Kidney epithelial cell (primary cell): ENCODE data around the gene ARHGAP21. TPM values are rescaled to one million over a fixed set of nuclear protein-coding genes. Genes with fewer than 3 reads are reported as not detected.

Source experiments
- DNase-seq: peaks from one replicate; pipeline ENCODE4 v3.0.0-alpha.2; 2010; ENCODE audit warnings: low read depth
- H3K27me3 ChIP-seq: 2 replicates; pipeline ENCODE4 v1.6.0; 2011; ENCODE audit warnings: low read length; ENCODE audit not compliant: control insufficient read depth, insufficient read depth
- H3K36me3 ChIP-seq: 2 replicates; pipeline ENCODE4 v1.5.1; 2011; ENCODE audit warnings: low read length; ENCODE audit not compliant: control insufficient read depth, insufficient read depth
- H3K4me3 ChIP-seq: 2 replicates; pipeline ENCODE4 v1.5.1; 2011; ENCODE audit warnings: low read depth, mild to moderate bottlenecking, control low read depth, low read length
- CTCF ChIP-seq: IDR thresholded peaks from 2 replicates; pipeline ENCODE4 v1.5.1; 2011; ENCODE audit warnings: mild to moderate bottlenecking, moderate library complexity, low read length, control low read depth, inconsistent platforms; ENCODE audit not compliant: insufficient read depth, poor library complexity, severe bottlenecking
- total RNA-seq: library from RNA; depleted of rRNA; stranded (reverse); fragments of >200 nt; gene quantifications from 2 replicates; pipeline ENCODE4 v1.2.3, GENCODE V29; 2015

Gene ARHGAP21
- total RNA-seq, 1 donor from 2014 or later = 71.8 TPM

- no peaks in the 10 kb centered on the region for H3K27me3 ChIP-seq
- DNase-seq = no peak
- no peaks in the 10 kb centered on the region for H3K36me3 ChIP-seq
- H3K4me3 ChIP-seq = peak overlapping the region; percentile 83
- no peak for TF ChIP-seq CTCF
Measured at GRCh38 chr10:24720096-24720495, 3.6 kb downstream of the ARHGAP21 start.

GRCh38 chr10:24718031-24718855 is 5.4 kb downstream of the ARHGAP21 start:
- Histone ChIP-seq H3K27me3 (no peaks in the 10 kb centered on the region), H3K36me3 (no peaks in the 10 kb centered on the region), H3K4me3 (no peak overlapping the region)
- DNase-seq = no peak
- TF ChIP-seq CTCF = no peak

GRCh38 chr10:24716295-24716694 is 7.4 kb downstream of the ARHGAP21 start:
- H3K36me3 ChIP-seq = no peaks in the 10 kb centered on the region
- no peak for DNase-seq
- H3K4me3 ChIP-seq = no peak overlapping the region
- no peaks in the 10 kb centered on the region for H3K27me3 ChIP-seq
- TF ChIP-seq CTCF = no peak

GRCh38 chr10:24715246-24715769 is 8.4 kb downstream of the ARHGAP21 start:
- no peak for DNase-seq
- Histone ChIP-seq H3K27me3 (no peaks in the 10 kb centered on the region), H3K4me3 (no peak overlapping the region), H3K36me3 (no peaks in the 10 kb centered on the region)
- no peak for TF ChIP-seq CTCF

- Histone ChIP-seq H3K27me3 (no peaks in the 10 kb centered on the region), H3K4me3 (no peak overlapping the region), H3K36me3 (no peaks in the 10 kb centered on the region)
- TF ChIP-seq CTCF = no peak
- no peak for DNase-seq
Measured at GRCh38 chr10:24713086-24713485, 10.6 kb downstream of the ARHGAP21 start.
